ENCODE measurements around the gene ZNF223. TPM values are rescaled to one million over a fixed set of nuclear protein-coding genes. Genes with fewer than 3 reads are reported as not detected.
A peak's percentile ranks its signal among the peaks of the same experiment; 100 is the strongest.

The ZNF223 gene
- total and polyA plus RNA-seq, 10 of the 15 experiments (the other 5 are each of a cell fraction or from before 2014, with no cell fraction given) = 0.05 to 3.7 (median 0.14) TPM; not detected in 4

DNA sequence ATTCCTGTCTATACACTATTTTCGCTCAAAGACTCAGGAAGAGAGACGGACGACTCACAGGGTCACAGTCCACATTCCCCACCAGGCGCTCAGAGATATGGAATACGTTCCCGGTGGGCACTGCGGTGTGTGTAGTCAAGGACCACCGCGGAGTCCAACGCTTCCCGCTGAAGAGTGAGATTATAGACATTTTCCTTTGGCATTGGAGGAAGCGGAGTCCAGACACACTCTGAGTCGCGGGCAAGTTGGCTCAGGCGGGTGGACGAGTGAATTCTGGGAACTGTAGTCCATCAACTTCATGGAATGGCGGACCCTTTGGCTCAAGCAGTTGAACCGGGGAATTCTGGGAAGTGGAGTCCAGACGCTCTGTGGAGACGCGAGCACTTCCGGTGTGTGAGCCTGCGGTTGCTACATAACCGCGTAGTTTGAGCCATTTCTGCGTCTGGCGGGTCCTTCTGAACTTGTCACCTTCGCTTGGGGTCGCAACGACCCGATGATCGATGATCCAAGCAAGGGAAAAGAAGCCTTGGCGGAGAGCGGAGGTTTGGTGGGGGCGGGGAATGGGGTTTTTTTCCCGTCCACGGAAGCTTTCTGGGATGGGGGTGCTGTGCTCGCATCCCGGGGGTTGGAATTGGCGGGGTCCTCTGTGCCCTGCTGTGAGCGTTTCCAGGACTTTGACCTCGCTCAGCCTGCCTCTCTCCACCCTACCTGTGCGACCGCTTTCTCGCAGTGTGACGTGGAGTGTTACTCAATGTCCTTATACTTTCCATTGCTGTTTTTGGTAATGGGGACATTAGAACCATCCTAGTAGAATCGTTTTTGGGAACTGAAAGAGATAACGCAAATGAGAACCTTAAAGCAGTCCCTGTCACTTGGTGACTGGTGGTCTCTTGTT, 49.0 kb upstream of the ZNF223 start, which contains the start of gene ZNF230 (continued):
- TF ChIP-seq, protein P1, sequence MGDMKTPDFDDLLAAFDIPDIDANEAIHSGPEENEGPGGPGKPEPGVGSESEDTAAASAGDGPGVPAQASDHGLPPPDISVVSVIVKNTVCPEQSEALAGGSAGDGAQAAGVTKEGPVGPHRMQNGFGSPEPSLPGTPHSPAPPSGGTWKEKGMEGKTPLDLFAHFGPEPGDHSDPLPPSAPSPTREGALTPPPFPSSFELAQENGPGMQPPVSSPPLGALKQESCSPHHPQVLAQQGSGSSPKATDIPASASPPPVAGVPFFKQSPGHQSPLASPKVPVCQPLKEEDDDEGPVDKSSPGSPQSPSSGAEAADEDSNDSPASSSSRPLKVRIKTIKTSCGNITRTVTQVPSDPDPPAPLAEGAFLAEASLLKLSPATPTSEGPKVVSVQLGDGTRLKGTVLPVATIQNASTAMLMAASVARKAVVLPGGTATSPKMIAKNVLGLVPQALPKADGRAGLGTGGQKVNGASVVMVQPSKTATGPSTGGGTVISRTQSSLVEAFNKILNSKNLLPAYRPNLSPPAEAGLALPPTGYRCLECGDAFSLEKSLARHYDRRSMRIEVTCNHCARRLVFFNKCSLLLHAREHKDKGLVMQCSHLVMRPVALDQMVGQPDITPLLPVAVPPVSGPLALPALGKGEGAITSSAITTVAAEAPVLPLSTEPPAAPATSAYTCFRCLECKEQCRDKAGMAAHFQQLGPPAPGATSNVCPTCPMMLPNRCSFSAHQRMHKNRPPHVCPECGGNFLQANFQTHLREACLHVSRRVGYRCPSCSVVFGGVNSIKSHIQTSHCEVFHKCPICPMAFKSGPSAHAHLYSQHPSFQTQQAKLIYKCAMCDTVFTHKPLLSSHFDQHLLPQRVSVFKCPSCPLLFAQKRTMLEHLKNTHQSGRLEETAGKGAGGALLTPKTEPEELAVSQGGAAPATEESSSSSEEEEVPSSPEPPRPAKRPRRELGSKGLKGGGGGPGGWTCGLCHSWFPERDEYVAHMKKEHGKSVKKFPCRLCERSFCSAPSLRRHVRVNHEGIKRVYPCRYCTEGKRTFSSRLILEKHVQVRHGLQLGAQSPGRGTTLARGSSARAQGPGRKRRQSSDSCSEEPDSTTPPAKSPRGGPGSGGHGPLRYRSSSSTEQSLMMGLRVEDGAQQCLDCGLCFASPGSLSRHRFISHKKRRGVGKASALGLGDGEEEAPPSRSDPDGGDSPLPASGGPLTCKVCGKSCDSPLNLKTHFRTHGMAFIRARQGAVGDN (IDR thresholded peaks at IDR 0.05) = no peak
- peak; percentile 49; the same call in 1 of the 2 replicates for TF ChIP-seq GATAD2B (conservative IDR thresholded peaks at IDR 0.05; ENCODE audit: low read depth)
- peak; percentile 98 for TF ChIP-seq IKZF1 (conservative IDR thresholded peaks at IDR 0.05)
- TF ChIP-seq, protein P2, sequence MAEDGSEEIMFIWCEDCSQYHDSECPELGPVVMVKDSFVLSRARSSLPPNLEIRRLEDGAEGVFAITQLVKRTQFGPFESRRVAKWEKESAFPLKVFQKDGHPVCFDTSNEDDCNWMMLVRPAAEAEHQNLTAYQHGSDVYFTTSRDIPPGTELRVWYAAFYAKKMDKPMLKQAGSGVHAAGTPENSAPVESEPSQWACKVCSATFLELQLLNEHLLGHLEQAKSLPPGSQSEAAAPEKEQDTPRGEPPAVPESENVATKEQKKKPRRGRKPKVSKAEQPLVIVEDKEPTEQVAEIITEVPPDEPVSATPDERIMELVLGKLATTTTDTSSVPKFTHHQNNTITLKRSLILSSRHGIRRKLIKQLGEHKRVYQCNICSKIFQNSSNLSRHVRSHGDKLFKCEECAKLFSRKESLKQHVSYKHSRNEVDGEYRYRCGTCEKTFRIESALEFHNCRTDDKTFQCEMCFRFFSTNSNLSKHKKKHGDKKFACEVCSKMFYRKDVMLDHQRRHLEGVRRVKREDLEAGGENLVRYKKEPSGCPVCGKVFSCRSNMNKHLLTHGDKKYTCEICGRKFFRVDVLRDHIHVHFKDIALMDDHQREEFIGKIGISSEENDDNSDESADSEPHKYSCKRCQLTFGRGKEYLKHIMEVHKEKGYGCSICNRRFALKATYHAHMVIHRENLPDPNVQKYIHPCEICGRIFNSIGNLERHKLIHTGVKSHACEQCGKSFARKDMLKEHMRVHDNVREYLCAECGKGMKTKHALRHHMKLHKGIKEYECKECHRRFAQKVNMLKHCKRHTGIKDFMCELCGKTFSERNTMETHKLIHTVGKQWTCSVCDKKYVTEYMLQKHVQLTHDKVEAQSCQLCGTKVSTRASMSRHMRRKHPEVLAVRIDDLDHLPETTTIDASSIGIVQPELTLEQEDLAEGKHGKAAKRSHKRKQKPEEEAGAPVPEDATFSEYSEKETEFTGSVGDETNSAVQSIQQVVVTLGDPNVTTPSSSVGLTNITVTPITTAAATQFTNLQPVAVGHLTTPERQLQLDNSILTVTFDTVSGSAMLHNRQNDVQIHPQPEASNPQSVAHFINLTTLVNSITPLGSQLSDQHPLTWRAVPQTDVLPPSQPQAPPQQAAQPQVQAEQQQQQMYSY (CRISPR knock-in tag; IDR thresholded peaks at IDR 0.05) = no peak
- no peak for TF ChIP-seq EZH2 (IDR thresholded peaks at IDR 0.05; ENCODE audit: borderline replicate concordance, control insufficient read depth, low read depth, low read length)
- no peak for TF ChIP-seq YBX1 (IDR thresholded peaks at IDR 0.05)
- TF ChIP-seq CEBPB (IDR thresholded peaks at IDR 0.05; ENCODE audit: borderline replicate concordance in 1 of 2, low read depth in 2 of 2, low read length in 2 of 2) = no peak
- no peak for TF ChIP-seq HDAC6 (IDR thresholded peaks at IDR 0.05; ENCODE audit: unreplicated experiment)
